ENCODE data around the gene EGFL8.

EGFL8 gene

GRCh38 chr6:32167154-32167760 is 2.9 kb downstream of the EGFL8 start:
- no peak for DNase-seq (ENCODE audit: low read depth in 1 of 2, low spot score in 1 of 2)

GRCh38 chr6:32167761-32168262 is 3.4 kb downstream of the EGFL8 start:
- no peak for DNase-seq (ENCODE audit: low read depth in 1 of 2, low spot score in 1 of 2)

- no peak for DNase-seq (ENCODE audit: low read depth in 1 of 2, low spot score in 1 of 2)
Measured at GRCh38 chr6:32168350-32168749, 4.0 kb downstream of the EGFL8 start.

- no peak for DNase-seq (ENCODE audit: low read depth in 1 of 2, low spot score in 1 of 2)
Measured at GRCh38 chr6:32168807-32169591, 4.6 kb downstream of the EGFL8 start.

GRCh38 chr6:32170294-32170693 is 5.9 kb downstream of the EGFL8 start:
- DNase-seq (ENCODE audit: low read depth in 1 of 2, low spot score in 1 of 2) = no peak

- no peak for DNase-seq (ENCODE audit: low read depth in 1 of 2, low spot score in 1 of 2)
Measured at GRCh38 chr6:32171234-32171633, 6.8 kb downstream of the EGFL8 start.

GRCh38 chr6:32173051-32173727 is 8.8 kb downstream of the EGFL8 start:
- no peak for DNase-seq (ENCODE audit: low read depth in 1 of 2, low spot score in 1 of 2)

- DNase-seq (ENCODE audit: low read depth in 1 of 2, low spot score in 1 of 2) = no peak
Measured at GRCh38 chr6:32174416-32174815, 10.0 kb downstream of the EGFL8 start.

- DNase-seq (ENCODE audit: low read depth in 1 of 2, low spot score in 1 of 2) = no peak
Measured at GRCh38 chr6:32175322-32175710, 10.9 kb downstream of the EGFL8 start.

GRCh38 chr6:32175711-32176475 is 11.5 kb downstream of the EGFL8 start, which contains the start of gene AGPAT1:
Gene AGPAT1, minus strand, starts transcription at chr6:32176084. Its CDS starts 4,588 bp downstream, at chr6:32171496.
- peak; percentile 91 to 93 for DNase-seq (ENCODE audit: low read depth in 1 of 2, low spot score in 1 of 2)

- no peak for DNase-seq (ENCODE audit: low read depth in 1 of 2, low spot score in 1 of 2)
Measured at GRCh38 chr6:32176476-32177182, 12.2 kb downstream of the EGFL8 start.

- no peak for DNase-seq (ENCODE audit: low read depth in 1 of 2, low spot score in 1 of 2)
Measured at GRCh38 chr6:32177183-32177787, 12.9 kb downstream of the EGFL8 start.

- DNase-seq (ENCODE audit: low read depth in 1 of 2, low spot score in 1 of 2) = peak; percentile 79 to 87
Measured at GRCh38 chr6:32177788-32178546, 13.6 kb downstream of the EGFL8 start, which contains the start of gene RNF5. Gene RNF5, plus strand, starts transcription at chr6:32178405. Its CDS starts 107 bp downstream, at chr6:32178512.

GRCh38 chr6:32178547-32179440 is 14.4 kb downstream of the EGFL8 start:
- no peak for DNase-seq (ENCODE audit: low read depth in 1 of 2, low spot score in 1 of 2)

GRCh38 chr6:32179766-32180405 is 15.5 kb downstream of the EGFL8 start:
- DNase-seq (ENCODE audit: low read depth in 1 of 2, low spot score in 1 of 2) = no peak

GRCh38 chr6:32181148-32181702 is 16.8 kb downstream of the EGFL8 start:
- no peak for DNase-seq (ENCODE audit: low read depth in 1 of 2, low spot score in 1 of 2)

- DNase-seq (ENCODE audit: low read depth in 1 of 2, low spot score in 1 of 2) = no peak
Measured at GRCh38 chr6:32181915-32182529, 17.6 kb downstream of the EGFL8 start.

Data from activated T-helper 1 cell treated with anti-CD3 and anti-CD28 coated beads, Interleukin-2, amount 50 U/mL, for 16 hours (primary cell).